GM18511 (cell line): ENCODE measurements around the gene SGK1.
"Not testable (repeated sequence)": the region's sequence is repeated elsewhere in the genome, so short reads cannot be mapped to it uniquely, and the experiment has no call there.

Experiments
- ATAC-seq: cut with Tn5 transposase; IDR thresholded peaks from one replicate; pipeline ENCODE4 v1.9.1; 2021; ENCODE audit warnings: mild to moderate bottlenecking, moderate library complexity; ENCODE audit not compliant: unreplicated experiment

Gene SGK1

GRCh38 chr6:134328792-134329191 lies 10.9 kb upstream of the SGK1 start:
- no peak for ATAC-seq

GRCh38 chr6:134328138-134328537 lies 10.2 kb upstream of the SGK1 start:
- no peak for ATAC-seq

GRCh38 chr6:134326192-134326591 lies 8.3 kb upstream of the SGK1 start:
- ATAC-seq: not testable (repeated sequence)

- ATAC-seq: no peak
Observed at GRCh38 chr6:134324766-134325165, 6.9 kb upstream of the SGK1 start.

- no peak for ATAC-seq
Observed at GRCh38 chr6:134324141-134324540, 6.2 kb upstream of the SGK1 start.

- ATAC-seq: no peak
Observed at GRCh38 chr6:134323698-134324097, 5.8 kb upstream of the SGK1 start.

- no peak for ATAC-seq
Observed at GRCh38 chr6:134323294-134323693, 5.4 kb upstream of the SGK1 start.

GRCh38 chr6:134322216-134322615 lies 4.3 kb upstream of the SGK1 start:
- no peak for ATAC-seq

- ATAC-seq: no peak
Observed at GRCh38 chr6:134321246-134321645, 3.3 kb upstream of the SGK1 start.

GRCh38 chr6:134319686-134320085 lies 1.8 kb upstream of the SGK1 start:
- ATAC-seq: not testable (repeated sequence)

- ATAC-seq: no peak
Observed at GRCh38 chr6:134318974-134319281, 1.0 kb upstream of the SGK1 start.

- ATAC-seq: no peak
Observed at GRCh38 chr6:134318236-134318973, 493 bp upstream of the SGK1 start.

GRCh38 chr6:134316733-134317431 lies 1.0 kb downstream of the SGK1 start:
- ATAC-seq: no peak

GRCh38 chr6:134315974-134316441 lies 1.9 kb downstream of the SGK1 start:
- ATAC-seq: no peak

- ATAC-seq: no peak
Observed at GRCh38 chr6:134315189-134315588, 2.7 kb downstream of the SGK1 start.

- ATAC-seq: no peak
Observed at GRCh38 chr6:134314006-134314821, 3.7 kb downstream of the SGK1 start.

- ATAC-seq: no peak
Observed at GRCh38 chr6:134312038-134312660, 5.8 kb downstream of the SGK1 start.

GRCh38 chr6:134310817-134311216 lies 7.1 kb downstream of the SGK1 start:
- no peak for ATAC-seq

- no peak for ATAC-seq
Observed at GRCh38 chr6:134309983-134310605, 7.8 kb downstream of the SGK1 start.

- ATAC-seq: no peak
Observed at GRCh38 chr6:134309227-134309626, 8.7 kb downstream of the SGK1 start.

GRCh38 chr6:134308800-134309199 lies 9.1 kb downstream of the SGK1 start:
- no peak for ATAC-seq
